GM10266 (cell line): ENCODE measurements around the gene BRINP2.

ENCODE experiments used
- DNase-seq: peaks from one replicate; pipeline ENCODE4 v3.0.0; 2012; ENCODE audit errors: extremely low spot score
- TF ChIP-seq, protein P1 (sequence below): IDR thresholded peaks from 2 replicates; pipeline ENCODE4 v1.5.1; 2012; ENCODE audit warnings: mild to moderate bottlenecking, low read depth; ENCODE audit not compliant: control insufficient read depth, insufficient read depth; ENCODE audit errors: missing control alignments

Gene BRINP2

DNA sequence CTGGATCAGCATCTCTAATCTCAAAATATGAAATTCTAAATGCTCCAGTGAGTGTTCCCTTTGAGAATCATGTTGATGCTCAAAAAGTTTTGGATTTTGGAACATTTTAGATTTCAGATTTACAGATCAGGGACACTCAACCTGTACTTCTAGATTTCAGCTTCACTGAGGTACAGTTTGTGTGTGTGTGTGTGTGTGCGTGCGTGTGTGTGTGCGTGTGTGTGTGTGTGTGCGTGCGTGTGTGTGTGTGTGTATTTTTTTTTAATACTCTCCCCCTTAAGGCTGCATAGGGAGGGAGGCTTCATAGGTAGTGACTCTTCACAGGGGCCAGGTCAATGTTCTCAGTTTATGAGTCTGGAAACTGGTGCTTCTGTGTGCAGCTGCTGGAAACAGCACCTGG, 77.5 kb downstream of the BRINP2 start:
- TF ChIP-seq, protein P1, sequence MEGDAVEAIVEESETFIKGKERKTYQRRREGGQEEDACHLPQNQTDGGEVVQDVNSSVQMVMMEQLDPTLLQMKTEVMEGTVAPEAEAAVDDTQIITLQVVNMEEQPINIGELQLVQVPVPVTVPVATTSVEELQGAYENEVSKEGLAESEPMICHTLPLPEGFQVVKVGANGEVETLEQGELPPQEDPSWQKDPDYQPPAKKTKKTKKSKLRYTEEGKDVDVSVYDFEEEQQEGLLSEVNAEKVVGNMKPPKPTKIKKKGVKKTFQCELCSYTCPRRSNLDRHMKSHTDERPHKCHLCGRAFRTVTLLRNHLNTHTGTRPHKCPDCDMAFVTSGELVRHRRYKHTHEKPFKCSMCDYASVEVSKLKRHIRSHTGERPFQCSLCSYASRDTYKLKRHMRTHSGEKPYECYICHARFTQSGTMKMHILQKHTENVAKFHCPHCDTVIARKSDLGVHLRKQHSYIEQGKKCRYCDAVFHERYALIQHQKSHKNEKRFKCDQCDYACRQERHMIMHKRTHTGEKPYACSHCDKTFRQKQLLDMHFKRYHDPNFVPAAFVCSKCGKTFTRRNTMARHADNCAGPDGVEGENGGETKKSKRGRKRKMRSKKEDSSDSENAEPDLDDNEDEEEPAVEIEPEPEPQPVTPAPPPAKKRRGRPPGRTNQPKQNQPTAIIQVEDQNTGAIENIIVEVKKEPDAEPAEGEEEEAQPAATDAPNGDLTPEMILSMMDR = no peak
- no peak for DNase-seq

- TF ChIP-seq, protein P1 = no peak
- no peak for DNase-seq
Observed at GRCh38 chr1:177249231-177249630, 78.5 kb downstream of the BRINP2 start.

GRCh38 chr1:177252877-177253276, 82.1 kb downstream of the BRINP2 start:
- TF ChIP-seq, protein P1 = no peak
- DNase-seq = no peak

DNA sequence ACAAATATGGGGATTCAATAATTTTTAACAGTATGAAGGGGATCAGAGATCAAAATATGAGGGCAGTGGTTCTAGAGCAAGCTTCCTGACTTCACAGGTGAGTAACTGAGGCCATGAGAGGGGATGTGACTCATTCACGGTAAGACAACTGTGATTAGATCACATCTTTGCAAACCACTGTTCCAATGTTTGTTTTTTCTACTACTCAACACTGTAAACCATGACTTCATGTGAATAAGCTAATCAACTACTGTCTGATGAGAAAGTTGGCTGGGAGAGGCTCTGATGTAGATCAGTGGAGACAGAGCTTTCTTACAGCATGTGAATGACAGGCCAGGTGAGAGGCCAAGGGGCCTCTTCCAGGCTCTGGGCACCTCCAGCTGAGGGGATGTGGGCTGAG, 84.7 kb downstream of the BRINP2 start:
- DNase-seq = no peak
- TF ChIP-seq, protein P1 = no peak

DNA sequence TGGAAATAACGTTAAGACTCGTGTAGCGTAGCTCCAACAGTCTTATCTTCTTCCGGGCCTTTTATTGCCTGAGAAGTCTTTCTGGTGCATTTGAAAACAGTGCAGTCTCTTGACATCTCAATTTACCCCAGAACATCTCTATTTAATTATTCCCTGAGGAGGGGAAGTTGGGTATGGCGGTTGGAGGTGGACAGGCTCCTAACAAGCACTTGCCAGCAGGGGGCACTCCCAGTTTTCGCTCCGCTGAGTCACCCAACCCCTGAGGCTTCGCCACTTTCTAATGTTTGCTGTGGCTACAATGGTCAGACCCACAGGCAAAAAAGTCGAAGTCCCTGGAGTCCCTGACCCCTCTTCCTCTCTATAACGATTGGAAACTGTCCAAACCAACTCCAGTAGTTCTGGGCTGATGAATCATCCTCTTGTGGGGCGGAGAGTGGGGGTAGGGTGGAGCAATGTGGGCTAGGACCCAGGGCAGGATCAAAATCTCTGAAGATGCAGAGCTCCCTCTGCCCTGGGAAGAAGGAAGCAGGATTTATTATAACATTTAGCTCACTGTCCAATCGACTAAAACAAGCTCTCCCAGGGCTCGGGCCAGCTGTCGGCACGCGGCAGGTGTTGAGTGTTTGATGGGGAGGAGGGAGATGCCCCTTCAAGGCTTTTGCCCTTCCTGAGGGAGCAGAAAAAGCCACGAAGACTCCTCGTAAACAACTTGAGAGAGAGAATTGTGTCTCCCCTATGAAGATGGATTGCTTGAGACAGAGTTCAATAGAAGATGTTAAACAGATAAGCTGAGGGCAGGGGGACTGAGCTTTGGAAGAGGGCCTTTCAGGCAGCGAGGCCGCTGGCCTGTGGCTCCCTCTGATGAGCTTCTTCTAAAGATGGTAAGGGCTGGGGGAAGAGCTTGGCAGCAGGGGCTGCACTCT, 85.7 kb downstream of the BRINP2 start:
- peak; percentile 21 for DNase-seq
- TF ChIP-seq, protein P1 = peak; percentile 39

GRCh38 chr1:177257128-177257527, 86.4 kb downstream of the BRINP2 start:
- DNase-seq = no peak
- TF ChIP-seq, protein P1 = no peak

- TF ChIP-seq, protein P1 = no peak
- no peak for DNase-seq
Observed at GRCh38 chr1:177257576-177257975, 86.8 kb downstream of the BRINP2 start.
